NB4 (cell line): Measurements from ENCODE around the gene CADM1.
A peak's percentile ranks its signal among the peaks of the same experiment; 100 is the strongest.

ENCODE experiments used
- DNase-seq: peaks from one replicate; pipeline ENCODE4 v3.0.0; 2010; ENCODE audit warnings: low read depth
- H3K4me3 ChIP-seq: one replicate; pipeline ENCODE4 v1.5.1; 2011; ENCODE audit warnings: mild to moderate bottlenecking, low read depth, low read length, moderate library complexity
- MYC ChIP-seq: IDR thresholded peaks from 2 replicates; pipeline ENCODE4 v1.6.1; 2011; ENCODE audit warnings: low read depth, low read length
- POLR2A ChIP-seq: IDR thresholded peaks from 2 replicates; pipeline ENCODE4 v1.6.1; 2011; ENCODE audit warnings: mild to moderate bottlenecking; ENCODE audit not compliant: insufficient read length; ENCODE audit errors: extremely low read depth
- TF ChIP-seq, protein P1 (sequence below): IDR thresholded peaks from one replicate; pipeline ENCODE4 v1.5.1; 2012; ENCODE audit warnings: low read depth, low read length
- TF ChIP-seq, protein P2 (sequence below): IDR thresholded peaks from 2 replicates; pipeline ENCODE4 v1.6.1; 2011; ENCODE audit warnings: low read depth, low read length

The CADM1 gene

GRCh38 chr11:115530752-115531151 lies 26.5 kb upstream of the CADM1 start:
- H3K4me3 ChIP-seq: no peak overlapping the region
- DNase-seq: peak; percentile 41
- TF ChIP-seq POLR2A: no peak
- TF ChIP-seq, protein P1, sequence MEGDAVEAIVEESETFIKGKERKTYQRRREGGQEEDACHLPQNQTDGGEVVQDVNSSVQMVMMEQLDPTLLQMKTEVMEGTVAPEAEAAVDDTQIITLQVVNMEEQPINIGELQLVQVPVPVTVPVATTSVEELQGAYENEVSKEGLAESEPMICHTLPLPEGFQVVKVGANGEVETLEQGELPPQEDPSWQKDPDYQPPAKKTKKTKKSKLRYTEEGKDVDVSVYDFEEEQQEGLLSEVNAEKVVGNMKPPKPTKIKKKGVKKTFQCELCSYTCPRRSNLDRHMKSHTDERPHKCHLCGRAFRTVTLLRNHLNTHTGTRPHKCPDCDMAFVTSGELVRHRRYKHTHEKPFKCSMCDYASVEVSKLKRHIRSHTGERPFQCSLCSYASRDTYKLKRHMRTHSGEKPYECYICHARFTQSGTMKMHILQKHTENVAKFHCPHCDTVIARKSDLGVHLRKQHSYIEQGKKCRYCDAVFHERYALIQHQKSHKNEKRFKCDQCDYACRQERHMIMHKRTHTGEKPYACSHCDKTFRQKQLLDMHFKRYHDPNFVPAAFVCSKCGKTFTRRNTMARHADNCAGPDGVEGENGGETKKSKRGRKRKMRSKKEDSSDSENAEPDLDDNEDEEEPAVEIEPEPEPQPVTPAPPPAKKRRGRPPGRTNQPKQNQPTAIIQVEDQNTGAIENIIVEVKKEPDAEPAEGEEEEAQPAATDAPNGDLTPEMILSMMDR: peak; percentile 58

- TF ChIP-seq POLR2A (no peak), MYC (no peak)
- TF ChIP-seq, protein P2, sequence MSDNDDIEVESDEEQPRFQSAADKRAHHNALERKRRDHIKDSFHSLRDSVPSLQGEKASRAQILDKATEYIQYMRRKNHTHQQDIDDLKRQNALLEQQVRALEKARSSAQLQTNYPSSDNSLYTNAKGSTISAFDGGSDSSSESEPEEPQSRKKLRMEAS: no peak
- TF ChIP-seq, protein P1: no peak
- DNase-seq: no peak
Observed at GRCh38 chr11:115528225-115528624, 24.0 kb upstream of the CADM1 start.

DNA sequence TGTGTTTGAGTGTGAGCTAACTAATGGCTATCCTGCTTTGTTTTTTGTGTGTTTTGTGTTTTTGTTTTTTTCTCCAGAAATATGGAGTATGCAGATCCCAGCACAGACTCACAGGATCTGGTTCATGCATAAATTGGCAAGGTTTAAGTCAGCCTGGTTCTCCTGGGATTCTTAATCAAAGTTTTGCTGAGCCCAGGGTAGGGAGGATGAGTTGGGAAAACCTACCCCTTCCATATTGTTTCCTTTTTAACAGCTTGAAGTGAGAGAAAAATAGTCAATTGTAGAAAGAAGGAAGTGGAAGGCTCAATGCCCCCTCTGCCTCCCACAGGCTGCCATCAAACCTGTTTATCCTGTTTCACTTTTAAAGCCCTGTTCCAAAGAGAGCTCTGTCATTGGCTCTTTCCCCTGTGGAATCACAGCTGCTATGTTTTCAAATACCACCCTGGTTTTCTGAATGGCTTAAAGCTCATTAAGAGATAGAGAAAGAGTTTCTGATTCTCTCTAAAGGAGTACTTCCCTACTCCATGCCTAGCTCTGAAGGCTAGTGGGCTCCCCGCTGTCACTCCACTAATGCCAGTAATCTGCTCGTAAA lies 23.4 kb upstream of the CADM1 start:
- TF ChIP-seq, protein P2: no peak
- TF ChIP-seq MYC: no peak
- no peak overlapping the region for H3K4me3 ChIP-seq
- no peak for DNase-seq

More at GRCh38 chr11:115528225-115528624, 24.0 kb upstream of the CADM1 start:
- H3K4me3 ChIP-seq: no peak overlapping the region

GRCh38 chr11:115525531-115526006 lies 21.4 kb upstream of the CADM1 start:
- no peak overlapping the region for H3K4me3 ChIP-seq
- no peak for DNase-seq
- TF ChIP-seq, protein P2: no peak

GRCh38 chr11:115524572-115524971 lies 20.4 kb upstream of the CADM1 start:
- H3K4me3 ChIP-seq: no peak overlapping the region
- TF ChIP-seq, protein P2: no peak
- TF ChIP-seq POLR2A (no peak), MYC (no peak)
- TF ChIP-seq, protein P1: no peak
- no peak for DNase-seq

DNA sequence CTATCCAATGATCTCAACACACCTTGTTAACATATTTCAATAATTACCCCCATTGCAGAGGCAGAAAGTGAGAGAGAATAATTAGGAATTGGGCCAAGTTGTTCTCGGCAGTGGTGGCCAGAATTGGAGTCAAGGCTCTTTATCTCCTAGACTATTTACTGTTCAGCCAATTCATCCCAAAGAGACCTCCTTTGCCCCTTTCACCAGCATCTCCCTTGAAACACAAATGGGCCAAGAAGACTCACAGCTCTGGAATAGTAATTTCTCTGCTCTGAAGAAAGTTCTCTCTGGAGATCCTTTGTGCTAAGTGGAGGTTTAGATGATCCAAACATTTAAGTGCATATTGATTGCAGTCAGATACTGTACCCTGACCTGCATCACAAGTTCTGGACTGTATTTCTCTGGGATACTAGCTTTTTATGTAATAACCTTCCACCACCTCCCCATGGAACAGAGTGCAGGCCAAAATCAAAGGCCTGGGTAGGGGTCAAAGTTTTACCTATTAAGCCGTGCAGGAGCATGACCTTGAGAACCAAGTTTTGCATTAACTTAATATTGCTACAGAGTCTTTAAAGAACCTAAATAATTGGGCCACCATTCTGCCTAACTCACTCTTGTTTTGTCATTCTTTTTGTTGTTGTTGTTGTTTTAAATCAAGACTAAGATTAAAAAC lies 19.6 kb upstream of the CADM1 start:
- H3K4me3 ChIP-seq: no peak overlapping the region
- TF ChIP-seq, protein P1: no peak
- TF ChIP-seq, protein P2: no peak
- TF ChIP-seq POLR2A: no peak
- TF ChIP-seq MYC: no peak
- no peak for DNase-seq

GRCh38 chr11:115522302-115522701 lies 18.1 kb upstream of the CADM1 start:
- no peak overlapping the region for H3K4me3 ChIP-seq
- TF ChIP-seq, protein P1: no peak
- TF ChIP-seq, protein P2: no peak
- TF ChIP-seq POLR2A (no peak), MYC (no peak)
- DNase-seq: no peak
